HG03196 (cell line): ENCODE data around the gene FAM83F.
"Not testable (repeated sequence)": the region's sequence is repeated elsewhere in the genome, so short reads cannot be mapped to it uniquely, and the experiment has no call there.

Source experiments
- ATAC-seq: cut with Tn5 transposase; IDR thresholded peaks from one replicate; pipeline ENCODE4 v1.9.1; 2021; ENCODE audit not compliant: unreplicated experiment

The FAM83F gene

GRCh38 chr22:39994566-39995392, at the start of gene FAM83F:
Gene FAM83F, plus strand, starts transcription at chr22:39994954. Its CDS starts 89 bp downstream, at chr22:39995043.
- ATAC-seq: no peak

GRCh38 chr22:39946126-39946502, 48.6 kb upstream of the FAM83F start:
- ATAC-seq: no peak

DNA sequence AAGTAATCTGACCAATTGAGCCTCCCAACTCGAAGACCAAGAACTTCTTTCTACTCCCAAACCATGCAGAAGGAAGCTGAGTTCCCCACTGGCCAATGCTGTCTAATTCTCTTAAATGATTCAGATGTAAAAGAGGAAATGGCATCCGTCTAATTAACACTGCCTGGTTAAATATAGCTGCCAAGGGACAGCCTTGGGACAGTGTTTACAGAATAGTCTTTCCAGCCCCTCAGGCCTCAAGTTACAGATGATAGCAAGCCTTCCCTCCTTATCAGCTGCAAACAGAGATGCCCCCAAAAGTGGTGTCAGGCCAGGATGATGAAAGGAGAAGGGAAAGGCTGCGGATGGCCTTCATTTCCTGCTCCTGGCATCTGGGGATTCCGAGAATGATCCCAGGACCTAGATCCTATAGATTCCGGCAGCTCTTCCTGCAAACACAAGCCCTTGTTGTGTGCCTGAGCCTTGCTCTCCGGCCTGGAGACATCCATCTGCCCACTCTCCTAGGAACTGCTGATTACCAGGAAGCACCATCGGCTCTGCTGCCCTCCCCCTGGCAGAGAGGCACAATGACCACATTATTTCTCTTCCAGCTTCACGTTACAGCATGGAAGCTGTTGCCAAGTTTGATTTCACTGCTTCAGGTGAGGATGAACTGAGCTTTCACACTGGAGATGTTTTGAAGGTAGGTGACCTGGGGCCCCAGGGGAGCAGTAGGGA, 48.1 kb upstream of the FAM83F start:
- no peak for ATAC-seq

DNA sequence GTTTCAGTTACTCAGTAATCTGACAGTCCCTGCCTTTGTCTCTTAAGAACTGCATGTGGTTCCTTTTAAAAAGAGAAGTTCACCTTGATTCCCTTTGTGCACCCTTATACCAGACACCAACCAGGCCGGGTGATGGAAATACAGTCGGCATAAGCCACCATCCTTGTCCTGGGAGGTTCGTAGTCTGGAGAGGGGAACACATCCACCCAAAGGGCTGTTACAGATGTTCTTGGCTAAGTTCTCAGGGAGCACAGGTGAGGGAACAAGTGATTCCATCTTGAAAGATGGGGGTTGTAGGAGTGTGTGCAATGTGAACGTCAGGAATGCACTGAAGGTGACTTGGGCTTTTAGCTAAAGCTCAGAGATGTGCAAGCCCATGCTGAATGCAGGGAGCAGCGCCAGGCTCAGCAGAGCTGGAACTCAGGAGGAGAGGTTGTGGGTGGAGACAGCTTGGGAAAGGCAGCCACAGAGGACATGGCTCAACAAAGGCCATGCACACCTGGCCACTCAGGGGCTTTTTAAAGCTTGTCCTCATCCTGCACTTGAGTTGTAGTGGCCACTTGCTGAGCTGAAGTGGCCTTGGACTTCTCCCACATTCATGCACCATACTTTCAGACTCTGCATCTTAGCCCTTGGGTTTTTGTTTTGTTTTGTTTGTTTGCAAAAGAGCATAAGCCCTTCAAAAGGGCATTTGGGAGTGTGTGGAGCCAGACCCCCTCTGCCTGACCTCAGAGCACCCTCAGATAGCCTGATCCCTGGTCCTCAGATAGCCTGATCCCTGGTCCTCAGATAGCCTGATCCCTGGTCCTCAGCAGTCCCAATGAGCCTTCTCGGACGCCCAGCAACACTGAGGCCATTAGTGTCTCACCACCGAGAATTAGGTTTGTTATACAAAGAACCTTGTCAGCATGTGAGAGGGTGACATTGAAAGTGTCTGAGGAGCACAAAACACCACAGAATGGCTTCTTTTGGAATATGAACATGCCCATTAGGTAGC, 47.2 kb upstream of the FAM83F start:
- no peak for ATAC-seq

GRCh38 chr22:39949964-39950737, 44.6 kb upstream of the FAM83F start:
- ATAC-seq: no peak

GRCh38 chr22:39951603-39952293, 43.0 kb upstream of the FAM83F start:
- ATAC-seq: not testable (repeated sequence)

GRCh38 chr22:39952347-39952746, 42.4 kb upstream of the FAM83F start:
- no peak for ATAC-seq

DNA sequence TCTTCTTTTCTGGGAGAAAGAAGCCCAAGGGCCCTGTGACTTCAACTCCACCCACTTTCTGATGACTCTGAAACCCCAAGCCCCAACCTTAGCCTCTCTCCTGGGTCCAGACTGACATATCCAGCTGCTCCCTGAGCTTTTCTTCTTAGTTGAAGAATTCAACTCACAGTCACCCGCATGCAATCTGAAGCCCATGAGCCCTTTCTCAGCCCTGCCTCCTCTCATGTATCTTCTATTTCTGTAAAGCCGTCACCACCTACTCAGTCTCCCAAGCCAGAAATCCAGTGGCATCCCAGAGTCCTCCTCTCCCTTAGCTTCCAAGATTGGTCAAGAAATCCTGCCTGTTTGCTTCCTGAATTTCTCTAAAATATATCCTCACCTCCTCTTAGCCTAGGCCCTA, 41.7 kb upstream of the FAM83F start:
- no peak for ATAC-seq

GRCh38 chr22:39954584-39955055, 40.1 kb upstream of the FAM83F start:
- ATAC-seq: no peak

DNA sequence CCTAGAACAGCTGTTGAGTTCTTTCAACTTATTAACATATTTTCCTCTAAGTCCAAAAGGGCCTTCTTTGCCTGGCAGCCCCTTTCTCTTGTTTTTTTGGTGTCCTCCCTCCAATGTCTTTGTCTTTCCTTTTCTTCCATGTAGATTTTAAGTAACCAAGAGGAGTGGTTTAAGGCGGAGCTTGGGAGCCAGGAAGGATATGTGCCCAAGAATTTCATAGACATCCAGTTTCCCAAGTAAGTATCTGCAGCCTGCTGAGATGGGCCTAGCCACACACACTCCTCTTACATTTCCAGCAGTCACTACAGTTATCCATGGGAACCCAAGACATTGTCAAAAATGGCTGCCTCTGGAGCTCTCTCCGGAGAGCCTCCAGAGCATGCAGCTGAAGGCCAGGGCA, 39.1 kb upstream of the FAM83F start:
- ATAC-seq: no peak

DNA sequence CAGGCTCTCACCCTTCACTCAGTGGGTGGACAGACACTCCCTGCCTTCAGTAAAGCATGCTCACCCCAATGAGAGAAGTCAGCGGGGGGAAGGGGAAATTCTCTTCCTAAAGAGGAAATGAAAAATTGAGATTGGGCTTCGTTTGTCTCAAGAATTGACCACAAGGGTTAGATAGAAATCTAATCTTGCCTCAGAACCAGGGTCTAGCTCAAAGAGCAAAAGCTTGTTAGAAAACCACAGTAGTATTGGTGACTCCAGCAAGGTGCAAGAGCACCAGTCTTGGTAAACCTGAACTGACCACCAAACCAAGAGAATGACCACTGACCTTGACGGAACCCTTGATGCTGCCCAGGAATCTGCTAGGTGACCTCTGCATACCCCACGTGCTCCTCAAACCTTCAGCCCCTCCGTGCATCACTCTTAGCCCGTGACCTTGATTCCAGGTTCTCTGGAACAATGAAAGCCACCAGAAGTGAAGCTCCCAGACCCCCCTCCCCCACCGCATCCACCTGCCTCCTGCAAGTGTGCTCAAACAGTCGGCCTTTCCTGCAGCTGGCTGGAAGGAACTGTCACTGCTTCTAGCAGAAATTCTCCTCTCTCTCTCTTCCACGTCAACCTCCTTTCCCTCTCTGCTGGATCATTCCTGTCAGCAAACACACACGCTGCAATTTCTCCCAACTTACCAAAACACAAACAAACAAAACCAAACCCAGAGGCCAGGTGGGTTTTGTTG, 37.7 kb upstream of the FAM83F start:
- no peak for ATAC-seq

DNA sequence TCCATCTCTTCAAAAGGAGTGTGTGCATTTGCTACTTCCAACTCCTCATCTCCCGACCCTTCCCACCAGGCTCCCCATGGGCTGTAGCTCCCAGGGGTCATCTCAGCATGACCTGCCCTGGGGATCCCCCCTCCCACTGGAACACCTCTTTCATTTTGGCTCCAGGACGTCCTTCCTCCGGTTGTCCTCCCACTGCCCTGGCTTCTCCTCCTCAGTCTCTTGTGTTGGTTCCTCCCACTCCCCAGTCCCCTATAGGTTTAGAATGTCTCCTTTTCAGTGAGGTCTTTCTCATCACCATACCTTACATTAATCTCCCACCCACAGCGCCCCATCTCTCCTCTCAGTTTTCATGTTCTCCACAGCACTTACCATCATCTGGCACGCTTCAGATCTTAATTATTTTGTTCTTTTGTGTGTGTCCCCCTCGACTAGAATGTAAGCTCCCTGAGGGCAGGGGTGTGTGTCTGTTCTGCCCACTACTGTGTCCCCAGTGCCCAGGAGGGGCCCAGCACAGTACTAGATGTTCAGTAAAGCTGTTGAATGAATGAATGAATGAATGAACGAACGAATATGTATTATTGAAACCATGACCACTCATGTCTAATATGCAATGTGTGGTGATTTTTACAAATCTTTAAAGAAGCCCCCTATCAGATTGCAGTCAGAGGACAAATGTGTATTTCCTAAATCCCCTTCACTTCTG, 36.6 kb upstream of the FAM83F start:
- ATAC-seq: no peak

DNA sequence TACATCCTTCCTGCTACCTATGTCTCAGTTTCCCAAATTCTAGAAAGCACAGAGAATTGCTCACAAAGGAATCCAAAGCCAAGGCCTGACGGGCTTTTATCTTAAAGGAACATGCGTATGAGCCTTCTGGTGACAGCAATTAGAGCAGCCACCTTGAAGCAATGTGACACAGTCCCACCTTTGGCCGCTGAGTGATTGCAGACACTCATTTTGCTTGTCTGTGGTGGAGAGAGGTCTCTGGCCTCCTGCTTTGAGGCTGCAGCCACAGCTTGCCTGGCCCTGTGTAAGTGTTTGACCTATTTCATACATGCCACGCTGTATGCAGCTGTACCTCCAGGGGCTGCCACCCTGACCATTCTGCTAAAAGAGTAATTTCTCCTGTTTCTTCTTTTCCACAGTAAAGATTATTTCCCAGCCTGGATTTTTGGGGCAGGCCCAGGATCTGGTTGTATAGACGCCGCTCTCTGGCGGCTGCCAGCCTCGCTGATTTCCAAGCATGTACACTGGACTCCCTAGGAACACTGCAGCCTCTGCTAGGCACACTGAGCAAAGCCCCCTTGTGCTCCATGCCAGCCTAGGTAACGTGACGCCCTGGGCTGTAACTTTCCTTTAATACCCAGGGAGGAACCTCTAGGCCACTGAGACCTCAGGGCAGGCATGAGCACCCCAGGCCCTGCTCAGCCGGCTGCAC, 35.7 kb upstream of the FAM83F start:
- ATAC-seq: no peak

GRCh38 chr22:39959640-39960447, 34.9 kb upstream of the FAM83F start, which contains the start of gene TMA7B:
Gene TMA7B, plus strand, starts transcription at chr22:39960397. Its CDS starts 3,978 bp downstream, at chr22:39964375.
- ATAC-seq: no peak

DNA sequence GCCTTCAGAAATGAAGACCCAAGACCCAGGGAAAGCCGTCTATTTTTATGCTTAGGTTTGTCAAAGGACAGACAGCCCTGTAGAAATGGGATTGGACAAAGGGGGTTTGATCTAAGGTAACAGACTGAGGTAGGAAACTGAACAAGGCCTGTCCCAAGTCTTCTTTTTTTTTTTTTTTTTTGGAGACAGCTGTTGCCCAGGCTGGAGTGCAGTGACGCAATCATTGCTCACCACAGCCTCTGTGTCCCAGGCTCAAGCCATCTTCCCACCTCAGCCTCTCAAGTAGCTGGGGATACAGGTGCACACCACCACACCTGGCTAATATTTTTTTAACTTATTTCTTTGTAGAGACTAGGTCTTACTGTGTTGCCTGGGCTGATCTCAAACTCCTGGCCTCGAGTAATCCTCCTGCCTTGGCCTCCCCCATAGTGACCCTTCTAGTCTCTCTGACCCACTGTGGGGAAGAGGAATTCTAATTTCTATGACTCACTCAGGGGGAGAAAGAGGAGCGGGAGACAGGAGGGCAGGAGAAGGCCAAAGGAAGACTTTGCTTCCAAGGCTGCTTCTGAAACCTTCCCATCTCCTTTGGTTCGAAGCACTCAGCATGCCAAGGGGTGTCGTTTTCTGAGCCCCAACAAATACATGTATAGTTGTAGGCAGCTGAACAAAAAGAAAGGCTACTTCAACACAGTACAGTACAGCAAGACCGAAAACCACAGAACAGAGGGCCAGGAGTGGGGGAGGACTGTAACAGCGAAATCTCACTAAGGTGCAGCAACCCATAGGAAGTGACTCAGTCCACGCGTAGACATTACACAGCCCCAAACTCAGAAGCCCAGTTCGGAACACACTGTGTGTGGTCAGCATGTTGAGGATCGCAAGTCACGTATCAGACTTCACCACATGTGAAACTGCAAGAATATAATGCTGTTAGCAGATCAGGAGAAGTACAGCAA, 33.7 kb upstream of the FAM83F start:
- peak; percentile 89 for ATAC-seq

GRCh38 chr22:39962071-39962470, 32.7 kb upstream of the FAM83F start:
- ATAC-seq: no peak
